ENCODE data around the gene CHIC2.
"Not testable (repeated sequence)": the region's sequence is repeated elsewhere in the genome, so short reads cannot be mapped to it uniquely, and the experiment has no call there.

The CHIC2 gene

GRCh38 chr4:54064317-54065111, at the start of gene CHIC2:
CHIC2 (minus strand) TSS chr4:54064605; CDS start chr4:54064300, 305 bp downstream.
- DNase-seq (ENCODE audit: low spot score): peak; percentile 96

DNA sequence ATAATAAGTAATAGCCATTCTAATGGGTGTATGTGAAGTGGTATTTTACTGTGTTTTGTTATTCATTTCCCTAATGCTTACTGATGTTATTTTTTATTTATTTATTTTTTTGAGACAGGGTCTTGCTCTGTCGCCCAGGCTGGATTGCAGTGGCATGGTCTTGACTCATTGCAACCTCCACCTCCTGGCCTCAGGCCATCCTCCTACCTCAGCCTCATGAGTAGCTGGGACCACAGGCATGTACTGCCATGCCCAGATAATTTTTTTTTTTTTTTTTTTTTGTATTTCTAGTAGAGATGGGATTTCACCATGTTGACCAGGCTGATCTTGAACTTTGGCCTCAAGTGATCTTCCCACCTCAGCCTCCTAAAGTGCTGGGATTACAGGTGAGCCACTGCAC, 48.8 kb upstream of the CHIC2 start:
- DNase-seq (ENCODE audit: low spot score): not testable (repeated sequence)

- no peak for DNase-seq (ENCODE audit: low spot score)
Observed at GRCh38 chr4:54110019-54110416, 45.6 kb upstream of the CHIC2 start.

DNA sequence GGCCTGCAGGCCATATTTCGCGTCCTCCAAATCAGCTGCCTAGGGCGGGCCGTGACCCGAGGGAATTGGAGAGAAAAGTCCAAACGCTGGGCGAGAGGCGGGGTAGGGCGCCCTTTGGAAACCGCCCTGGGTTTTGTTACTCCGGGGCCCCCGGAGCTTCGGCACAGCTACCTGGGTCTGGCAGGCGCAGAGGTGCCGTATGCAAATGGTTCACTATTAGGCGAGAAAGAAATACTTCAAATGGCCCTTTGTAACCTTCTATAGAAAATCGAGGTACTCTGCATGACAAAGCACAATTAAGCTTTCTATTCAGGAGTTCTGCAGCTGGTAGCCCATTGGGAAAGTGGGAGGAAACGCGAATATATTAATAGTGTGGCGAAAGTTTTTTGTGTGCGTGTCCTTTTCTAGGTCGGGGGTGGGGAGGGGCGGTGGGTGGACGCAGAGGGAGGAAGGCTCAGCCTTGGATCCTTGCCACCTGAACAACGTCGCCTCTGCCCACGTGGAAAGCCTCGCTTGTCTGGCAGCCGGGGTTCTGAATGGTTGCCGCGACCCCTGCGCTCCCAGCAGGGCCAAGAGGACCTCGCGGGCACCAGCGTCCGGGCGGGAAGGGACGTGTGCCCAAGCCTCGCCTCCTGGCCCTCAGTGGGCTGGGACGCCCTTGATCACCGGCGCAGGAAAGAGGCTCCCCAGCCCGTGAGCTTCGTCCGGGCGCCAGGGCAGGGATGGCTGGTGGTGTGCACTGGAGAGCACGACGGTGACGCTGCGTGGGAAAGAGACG, 45.0 kb upstream of the CHIC2 start:
- no peak for DNase-seq (ENCODE audit: low spot score)

- DNase-seq (ENCODE audit: low spot score): no peak
Observed at GRCh38 chr4:54107951-54108748, 43.7 kb upstream of the CHIC2 start.

GRCh38 chr4:54104907-54105306, 40.5 kb upstream of the CHIC2 start:
- DNase-seq (ENCODE audit: low spot score): no peak

GRCh38 chr4:54103190-54103574, 38.8 kb upstream of the CHIC2 start:
- DNase-seq (ENCODE audit: low spot score): no peak

DNA sequence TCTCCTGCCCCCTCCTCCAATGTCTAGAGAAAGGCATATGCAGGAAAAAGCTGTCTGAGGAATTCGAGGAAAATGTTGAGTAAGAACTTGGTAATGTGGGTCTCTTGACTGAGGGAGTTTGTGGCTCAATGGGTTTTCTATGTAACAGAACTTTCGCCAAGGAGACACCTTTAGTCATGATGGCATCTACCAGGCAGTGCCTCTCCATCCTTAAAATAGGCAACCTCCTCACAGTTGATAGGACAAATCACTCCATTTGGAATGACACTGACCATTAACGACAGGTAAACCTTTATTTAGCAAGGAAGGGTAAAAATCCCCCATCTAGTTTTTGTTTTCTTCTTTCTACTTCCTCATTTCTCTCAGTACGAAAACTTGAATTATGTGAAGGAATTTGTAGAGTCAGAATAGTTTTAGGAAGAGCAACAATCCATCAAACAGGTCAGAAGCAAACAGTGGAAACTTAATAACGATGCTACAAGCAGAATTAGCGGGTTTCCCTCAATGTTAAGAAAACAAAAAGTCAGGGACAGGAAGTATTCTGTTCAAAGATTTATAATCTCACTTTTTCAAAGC, 38.2 kb upstream of the CHIC2 start:
- no peak for DNase-seq (ENCODE audit: low spot score)

- no peak for DNase-seq (ENCODE audit: low spot score)
Observed at GRCh38 chr4:54101190-54102041, 37.0 kb upstream of the CHIC2 start.

GRCh38 chr4:54100595-54101189, 36.3 kb upstream of the CHIC2 start:
- DNase-seq (ENCODE audit: low spot score): no peak

GRCh38 chr4:54099748-54100574, 35.6 kb upstream of the CHIC2 start, which contains the start of gene GSX2:
GSX2 (plus strand) TSS chr4:54100163; CDS start chr4:54100345, 182 bp downstream.
- peak; percentile 67 for DNase-seq (ENCODE audit: low spot score)

DNA sequence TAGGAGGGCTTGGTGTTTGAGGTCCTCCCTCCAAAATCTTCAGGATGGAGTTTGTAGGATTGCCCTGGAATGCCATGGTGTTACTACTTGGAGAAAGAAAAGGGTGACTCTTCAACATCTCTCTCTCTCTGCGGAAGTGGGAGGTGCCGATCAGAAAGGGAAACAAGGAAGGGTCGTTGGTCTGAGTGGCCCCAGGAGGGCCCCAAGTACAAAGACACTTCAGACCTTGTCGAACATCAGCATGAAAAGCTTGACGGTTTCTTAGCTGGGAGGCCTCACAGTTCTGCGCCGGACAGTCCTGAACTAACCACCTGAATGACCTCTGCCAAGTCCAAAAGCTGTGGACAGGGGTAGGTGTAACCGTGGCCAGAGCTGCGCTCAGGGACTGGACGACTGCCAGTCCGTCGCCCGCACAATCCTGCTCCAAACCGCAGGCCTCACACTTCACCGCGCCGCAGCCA, 34.9 kb upstream of the CHIC2 start:
- peak; percentile 54 for DNase-seq (ENCODE audit: low spot score)

GRCh38 chr4:54098375-54098774, 34.0 kb upstream of the CHIC2 start:
- no peak for DNase-seq (ENCODE audit: low spot score)

DNA sequence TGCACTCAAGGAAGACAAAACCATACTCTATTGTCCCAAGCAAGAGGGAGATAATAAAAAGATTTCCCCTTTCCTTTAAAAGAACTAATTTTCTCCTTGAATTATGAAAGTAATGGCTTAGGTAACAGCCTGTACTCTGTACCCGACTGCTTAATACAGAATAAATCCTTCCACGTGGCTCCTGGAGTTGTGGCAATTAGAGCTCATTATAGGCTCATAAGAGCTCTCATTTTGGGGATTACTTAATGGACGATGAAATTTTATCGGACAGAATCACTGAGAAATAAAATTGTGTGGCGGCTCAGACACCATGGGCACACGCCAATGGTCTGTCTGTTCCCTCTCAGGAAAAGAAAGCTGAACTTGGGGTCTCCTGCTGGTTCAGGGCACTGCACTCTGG, 32.7 kb upstream of the CHIC2 start:
- no peak for DNase-seq (ENCODE audit: low spot score)

DNA sequence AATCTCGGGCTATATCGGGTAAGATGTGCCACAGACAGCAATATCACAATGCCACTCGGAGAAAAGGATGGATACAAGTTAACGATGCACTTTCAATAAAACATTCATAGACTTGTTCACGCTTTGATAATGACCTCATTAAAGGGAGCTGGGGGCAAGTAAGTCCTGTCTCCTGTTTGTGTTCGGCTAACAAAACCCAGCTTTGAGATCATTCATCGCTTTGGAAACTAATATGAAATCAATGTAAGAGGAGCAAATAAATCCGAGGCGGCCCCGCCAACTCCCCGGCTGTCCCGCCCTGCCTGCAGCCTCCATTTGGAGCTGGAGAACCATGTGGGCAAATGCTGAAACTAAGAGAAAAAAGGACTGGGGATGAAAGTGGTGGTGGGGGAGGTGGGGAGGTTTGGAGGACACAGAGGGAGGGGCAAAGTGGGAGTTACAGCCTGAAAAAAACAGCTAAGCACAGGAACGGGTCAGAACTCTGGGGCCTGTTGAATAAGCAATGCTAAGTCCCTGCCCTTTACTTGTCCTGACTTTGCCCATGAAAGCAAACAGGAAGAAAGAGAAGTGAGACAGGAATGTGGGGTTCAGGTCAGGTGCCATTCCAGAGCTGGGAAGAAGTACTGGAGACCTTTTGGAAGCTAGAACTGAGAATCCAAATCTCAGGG, 32.0 kb upstream of the CHIC2 start:
- DNase-seq (ENCODE audit: low spot score): no peak

DNA sequence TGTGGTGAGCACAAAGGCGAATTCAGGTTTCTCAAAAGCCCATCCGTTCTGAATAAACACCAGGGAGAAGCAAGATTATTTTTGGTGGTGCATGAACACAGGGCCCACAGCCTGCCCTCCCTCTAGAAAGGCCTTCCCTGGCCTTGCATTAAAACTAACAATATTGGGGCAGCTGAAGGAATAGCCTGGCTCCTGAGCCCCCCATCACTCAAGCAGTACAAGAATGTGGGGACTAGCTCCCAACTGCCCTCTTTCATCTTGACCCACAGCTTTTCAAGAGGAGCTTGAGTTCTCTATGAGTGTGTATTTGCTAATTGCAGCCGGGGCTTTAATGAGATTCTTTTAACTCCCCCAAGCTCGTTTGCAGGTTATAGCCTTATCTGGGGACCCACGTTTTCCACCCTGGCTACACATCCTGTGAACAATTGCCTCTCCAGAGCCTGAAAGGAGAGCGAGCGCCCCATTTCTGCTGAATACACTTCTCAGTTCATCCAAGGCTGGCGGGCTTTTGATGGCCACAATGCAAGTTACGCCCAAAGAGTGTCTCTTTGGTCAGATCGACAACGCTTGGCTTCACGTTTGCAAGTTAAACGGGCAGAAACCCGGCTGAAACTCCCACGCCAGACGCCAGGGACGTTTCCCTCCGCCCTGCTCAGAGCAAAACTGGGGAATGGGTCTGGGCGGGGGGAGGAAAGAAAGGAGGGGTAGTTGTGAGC, 30.9 kb upstream of the CHIC2 start:
- no peak for DNase-seq (ENCODE audit: low spot score)

GRCh38 chr4:54094451-54094850, 30.0 kb upstream of the CHIC2 start:
- no peak for DNase-seq (ENCODE audit: low spot score)

Measured in ecto neural progenitor cell (in vitro differentiated cells).